22Rv1 (cell line): ENCODE data around the gene KL.
A peak's percentile ranks its signal among the peaks of the same experiment; 100 is the strongest.

Experiments used
- H3K27ac ChIP-seq: fragments of 450-650 bp; 2 replicates; pipeline ENCODE4 v1.5.1; 2017
- CTCF ChIP-seq: fragments of 450-650 bp; IDR thresholded peaks from 2 replicates; pipeline ENCODE4 v1.5.1; 2017; ENCODE audit warnings: mild to moderate bottlenecking
- ZFX ChIP-seq: fragments of 450-650 bp; IDR thresholded peaks from 2 replicates; pipeline ENCODE4 v1.6.1; 2017; ENCODE audit warnings: antibody characterized with exemption, borderline replicate concordance

The KL gene

GRCh38 chr13:33105387-33106005, 89.3 kb downstream of the KL start:
- H3K27ac ChIP-seq, result no peak overlapping the region

DNA sequence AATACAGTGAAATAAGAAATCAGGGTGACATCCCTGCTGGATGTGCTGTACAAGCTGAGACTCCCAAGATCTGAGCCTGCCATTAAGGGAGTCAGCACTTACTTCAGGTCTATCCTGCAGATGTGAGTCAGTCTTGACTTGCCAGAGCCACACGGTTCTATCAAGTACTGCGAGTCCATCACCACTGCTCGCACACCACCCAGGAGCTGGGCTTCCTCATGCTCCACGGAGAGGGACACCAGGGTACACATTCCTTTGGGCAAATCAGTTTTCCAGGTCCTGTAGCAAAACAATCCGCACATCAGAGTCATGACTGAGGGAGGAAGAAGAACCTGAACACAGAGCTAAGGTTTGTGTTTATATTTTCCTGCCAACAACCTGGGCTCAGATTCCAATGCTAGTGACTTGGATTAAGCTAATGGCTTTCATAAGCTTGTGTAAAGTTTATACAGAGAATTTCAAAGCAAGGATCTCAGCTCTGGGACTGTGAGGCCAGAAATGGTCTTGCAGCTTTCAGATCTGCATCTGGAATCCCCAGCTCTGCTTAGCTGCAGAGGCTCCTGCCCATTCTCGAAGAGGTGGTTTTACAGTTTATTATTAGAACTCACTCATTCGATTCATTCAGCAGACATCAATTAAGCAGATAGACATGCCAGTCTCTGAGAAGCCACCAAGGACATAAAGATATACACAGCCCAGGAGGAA, 90.6 kb downstream of the KL start:
- TF ChIP-seq ZFX, result no peak
- no peak for TF ChIP-seq CTCF
- no peak overlapping the region for H3K27ac ChIP-seq

More at GRCh38 chr13:33105387-33106005, 89.3 kb downstream of the KL start:
- TF ChIP-seq ZFX, result no peak
- TF ChIP-seq CTCF, result no peak

GRCh38 chr13:33107361-33107760, 91.1 kb downstream of the KL start:
- no peak overlapping the region for H3K27ac ChIP-seq
- TF ChIP-seq CTCF (no peak), ZFX (no peak)

- TF ChIP-seq ZFX (no peak), CTCF (no peak)
- no peak overlapping the region for H3K27ac ChIP-seq
These were observed 92.4 kb downstream of the KL start for GRCh38 chr13:33108620-33109019.

DNA sequence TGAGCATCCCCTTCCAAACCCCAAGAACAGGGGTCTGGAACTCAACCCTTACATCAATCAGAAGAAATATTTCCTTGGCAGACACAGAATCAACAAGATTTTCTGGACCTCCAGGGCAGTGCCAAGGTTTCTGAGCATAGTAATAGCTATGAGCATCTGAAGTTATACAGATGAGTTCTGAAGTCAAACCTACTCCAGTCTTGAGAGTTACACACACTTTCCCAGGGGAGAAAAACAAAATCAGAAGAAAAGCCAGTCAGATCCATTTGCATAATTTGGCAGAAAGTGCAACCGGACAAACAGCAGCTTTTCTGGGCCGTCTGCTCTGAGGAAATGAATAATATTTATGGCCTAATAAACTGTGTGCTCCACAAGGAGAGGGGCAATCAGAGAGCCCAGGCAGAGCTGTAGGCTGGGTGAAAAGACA, 93.1 kb downstream of the KL start:
- no peak for TF ChIP-seq CTCF
- no peak for TF ChIP-seq ZFX
- no peak overlapping the region for H3K27ac ChIP-seq

DNA sequence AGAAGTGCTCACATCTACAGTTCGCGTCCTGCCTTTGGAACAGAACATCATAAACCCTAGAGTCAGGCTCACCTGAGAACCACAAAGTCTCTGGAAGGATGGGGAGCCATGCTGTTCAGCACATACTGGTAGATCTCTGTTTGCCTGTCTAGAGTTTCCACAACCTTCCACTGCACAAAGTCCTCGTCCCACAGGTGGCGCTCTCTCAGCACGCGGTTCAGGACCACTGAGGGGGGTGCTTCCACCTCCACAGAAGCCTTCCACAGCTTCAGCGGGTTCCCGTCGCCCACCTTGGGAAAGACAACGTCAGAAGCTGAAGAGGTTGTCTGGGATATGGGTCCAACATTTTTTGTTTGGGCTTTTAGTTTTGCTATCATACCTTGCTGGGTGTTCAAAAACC, 93.6 kb downstream of the KL start:
- H3K27ac ChIP-seq, result no peak overlapping the region
- TF ChIP-seq ZFX, result no peak
- TF ChIP-seq CTCF, result peak; percentile 34

GRCh38 chr13:33110386-33110712, 94.1 kb downstream of the KL start:
- TF ChIP-seq CTCF, result no peak
- no peak for TF ChIP-seq ZFX
- no peak overlapping the region for H3K27ac ChIP-seq
